Pons (tissue), 1 donor: ENCODE data around the gene CFAP97D2.

Source experiments
- DNase-seq: peaks from one replicate; pipeline ENCODE4 v3.0.0-alpha.2; 2016; ENCODE audit warnings: low spot score

CFAP97D2 gene

GRCh38 chr13:114199954-114200353 lies 20.9 kb downstream of the CFAP97D2 start:
- DNase-seq = no peak

GRCh38 chr13:114200399-114200911 lies 21.4 kb downstream of the CFAP97D2 start:
- no peak for DNase-seq

GRCh38 chr13:114202581-114202980 lies 23.5 kb downstream of the CFAP97D2 start:
- DNase-seq = no peak

DNA sequence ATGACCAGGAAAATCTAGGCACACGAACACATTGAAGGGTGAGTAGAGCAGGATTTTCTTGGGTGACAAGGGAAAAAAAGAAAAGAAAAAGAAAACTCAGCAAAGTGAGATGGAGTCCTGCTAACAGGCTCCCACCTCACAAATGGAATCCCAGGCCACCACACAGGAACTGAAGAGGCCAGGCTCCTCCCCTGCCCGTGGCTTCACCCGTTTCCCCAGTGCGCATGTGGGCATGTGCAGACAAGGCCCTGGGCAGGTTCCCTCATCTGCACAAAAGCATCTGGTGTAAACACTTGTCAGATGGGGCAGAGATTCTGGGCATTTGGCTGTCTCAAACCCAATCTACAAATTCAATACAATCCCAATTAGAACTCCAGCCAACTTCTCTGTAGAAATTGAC lies 24.5 kb downstream of the CFAP97D2 start:
- no peak for DNase-seq

GRCh38 chr13:114204894-114205293 lies 25.8 kb downstream of the CFAP97D2 start:
- DNase-seq = no peak

DNA sequence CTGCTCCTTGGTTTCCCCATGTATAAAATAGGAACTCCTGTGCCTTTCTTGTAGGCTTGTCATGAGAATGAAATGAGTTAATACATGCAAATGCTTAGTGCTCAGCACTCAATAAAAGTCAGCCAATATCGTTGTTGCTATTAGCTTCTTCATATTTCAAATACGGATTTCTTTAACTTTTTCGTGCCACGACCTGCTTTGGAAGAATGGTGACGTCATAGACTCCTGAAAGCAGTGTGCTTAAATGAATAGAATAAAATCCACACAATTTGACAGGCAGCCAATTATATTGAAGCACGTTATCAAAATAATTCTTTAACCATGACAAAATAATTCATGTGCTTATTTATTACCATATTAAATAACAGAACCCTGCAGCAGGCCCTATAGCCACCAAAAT lies 29.1 kb downstream of the CFAP97D2 start:
- DNase-seq = no peak

- DNase-seq = no peak
These were observed 32.5 kb downstream of the CFAP97D2 start for GRCh38 chr13:114211446-114212157.

DNA sequence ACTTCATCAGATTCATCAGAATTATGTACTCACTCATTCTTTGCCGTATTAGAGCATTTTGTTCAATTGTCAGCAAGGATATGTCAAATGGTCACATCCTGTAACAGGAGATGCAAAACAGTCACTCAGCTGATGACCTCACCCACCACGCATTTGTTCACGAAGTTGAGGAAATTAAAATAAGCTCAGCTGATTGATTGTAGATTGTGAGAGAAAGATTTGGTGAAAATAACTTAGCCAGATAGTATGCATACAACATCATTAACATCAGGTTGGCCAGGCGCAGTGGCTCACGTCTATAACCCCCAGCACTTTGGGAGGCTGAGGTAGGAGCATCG lies 33.1 kb downstream of the CFAP97D2 start:
- DNase-seq = no peak

GRCh38 chr13:114213980-114214379 lies 34.9 kb downstream of the CFAP97D2 start:
- no peak for DNase-seq

DNA sequence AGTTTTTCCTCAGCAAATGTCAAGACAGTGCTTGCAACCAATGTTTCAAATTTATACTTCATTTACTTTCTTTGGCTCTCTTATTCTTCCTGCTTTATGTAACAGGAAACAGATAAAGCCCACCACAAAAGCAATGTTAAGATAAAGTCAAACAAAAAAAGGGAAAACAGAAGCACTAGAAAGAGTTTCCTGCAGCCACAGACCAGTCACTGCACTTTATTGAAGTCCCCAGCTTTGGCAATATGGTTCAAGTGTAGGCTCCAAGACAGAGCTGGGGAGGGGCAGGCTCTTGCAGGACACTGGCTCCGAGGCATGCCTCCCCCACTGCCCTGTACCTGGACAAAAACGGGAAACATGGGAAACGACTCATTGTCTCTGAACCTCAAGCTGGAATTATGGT lies 40.3 kb downstream of the CFAP97D2 start:
- no peak for DNase-seq

DNA sequence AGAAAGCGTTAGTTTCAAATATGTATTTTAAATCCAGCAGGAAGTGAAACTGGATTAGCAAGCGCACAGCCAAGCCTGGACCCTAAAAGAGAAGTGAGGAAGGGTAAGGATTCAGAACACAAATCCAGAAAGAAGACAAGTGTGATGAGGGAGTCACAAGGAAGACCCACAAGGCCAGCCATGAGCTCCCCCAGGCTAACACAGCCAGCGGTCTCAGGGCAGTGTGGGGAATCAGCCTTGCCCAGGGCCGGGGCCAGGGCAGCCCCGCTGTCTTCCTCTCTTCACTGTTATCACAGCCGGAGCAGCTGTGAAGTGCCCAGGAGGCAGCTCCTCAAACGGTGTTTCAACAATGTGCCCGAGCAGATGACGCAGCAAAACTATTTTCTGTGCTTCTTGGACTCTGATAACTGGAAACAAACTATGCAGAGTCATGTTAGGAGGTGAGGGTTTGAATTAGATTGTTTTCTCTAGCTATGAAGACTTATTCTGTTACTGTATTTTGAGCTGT lies 43.5 kb downstream of the CFAP97D2 start:
- DNase-seq = peak; percentile 53

- no peak for DNase-seq
These were observed 45.1 kb downstream of the CFAP97D2 start for GRCh38 chr13:114224201-114224600.

DNA sequence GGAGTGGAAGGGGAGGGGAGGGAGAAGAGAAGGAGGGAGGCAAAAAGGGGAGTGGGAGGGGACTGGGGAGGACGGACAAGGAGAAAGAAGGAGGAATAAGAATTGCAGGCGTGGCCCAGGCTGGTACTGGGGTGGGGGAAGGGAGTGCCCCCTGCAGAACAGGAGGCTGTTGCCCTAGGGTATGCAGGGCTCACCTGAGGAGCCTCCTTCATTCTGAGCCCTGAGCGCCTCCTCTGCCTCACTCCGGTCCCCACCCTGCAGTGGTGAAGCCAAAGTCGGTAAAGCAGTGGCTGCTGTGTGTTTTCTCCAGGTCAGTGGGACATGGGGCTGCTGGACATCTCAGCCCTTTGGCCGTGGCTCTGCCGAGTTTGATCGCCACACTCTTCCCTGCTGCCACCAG lies 46.6 kb downstream of the CFAP97D2 start:
- DNase-seq = no peak

GRCh38 chr13:114226088-114226487 lies 47.0 kb downstream of the CFAP97D2 start:
- DNase-seq = peak; percentile 31

DNA sequence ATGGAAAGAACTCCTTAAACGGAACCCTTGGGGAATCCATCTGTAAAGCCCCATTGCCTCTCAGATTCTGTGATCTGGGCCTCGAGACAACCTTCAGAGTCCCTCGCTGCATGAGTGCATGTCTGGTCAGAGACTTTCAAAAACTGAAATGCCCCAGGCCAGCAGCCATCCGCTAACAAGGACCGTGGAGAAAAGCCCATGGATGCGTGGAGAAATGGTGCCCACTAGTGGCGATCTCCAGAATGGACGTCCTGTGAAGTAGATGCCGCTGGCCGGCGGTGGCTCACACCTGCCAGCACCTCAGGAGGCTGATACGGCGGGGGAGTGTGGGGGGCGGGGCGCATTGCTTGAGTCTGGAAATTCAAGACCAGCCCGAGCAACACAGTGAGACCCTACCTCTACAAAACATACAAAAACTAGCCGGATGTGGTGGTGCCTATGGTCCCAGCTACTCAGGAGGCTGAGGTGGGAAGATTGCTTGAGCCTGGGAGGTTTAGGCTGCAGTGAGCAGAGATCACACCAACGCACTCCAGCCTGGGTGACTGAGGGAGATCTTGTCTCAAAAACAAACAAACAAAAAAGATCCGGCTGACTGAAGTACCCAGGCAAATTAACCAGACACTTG lies 47.8 kb downstream of the CFAP97D2 start:
- DNase-seq = peak; percentile 87

DNA sequence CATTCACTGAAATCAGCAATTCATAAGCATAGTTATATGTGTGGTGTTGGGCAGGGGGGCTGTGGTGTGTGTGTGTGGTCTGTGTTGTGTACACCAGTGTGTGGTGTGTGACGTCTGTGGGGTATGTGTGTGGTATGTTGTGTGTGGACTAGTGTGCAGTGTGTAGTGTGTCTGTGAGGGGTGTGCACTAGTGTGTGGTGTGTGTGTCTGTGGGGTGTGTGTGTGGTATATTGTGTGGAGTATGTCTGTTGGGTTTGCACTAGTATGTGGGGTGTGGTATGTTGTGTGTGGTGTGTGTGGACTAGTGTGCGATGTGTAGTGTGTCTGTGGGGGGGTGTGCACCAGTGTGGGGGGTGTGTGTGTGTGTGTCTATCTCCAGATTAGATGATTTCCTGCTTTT lies 48.5 kb downstream of the CFAP97D2 start:
- no peak for DNase-seq

DNA sequence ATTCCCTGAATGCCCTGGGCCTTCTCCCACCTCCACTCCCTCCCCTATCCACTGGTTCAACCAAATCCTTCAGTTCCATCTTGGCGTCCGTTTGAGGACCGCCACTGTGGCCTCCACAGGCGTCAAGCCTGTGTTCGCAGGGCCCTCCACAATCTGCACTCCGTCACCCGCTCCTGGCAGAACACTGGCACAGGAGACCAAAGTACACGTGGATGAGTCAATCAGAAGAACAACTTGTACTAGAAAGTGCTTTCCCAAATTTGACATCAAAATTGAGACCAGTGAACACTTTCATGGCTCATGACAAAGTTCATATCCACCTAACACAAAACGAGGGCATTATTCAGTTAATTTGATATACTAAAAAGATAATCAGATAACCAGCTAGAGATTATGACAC lies 49.1 kb downstream of the CFAP97D2 start:
- DNase-seq = no peak

GRCh38 chr13:114229506-114229905 lies 50.4 kb downstream of the CFAP97D2 start:
- DNase-seq = no peak

DNA sequence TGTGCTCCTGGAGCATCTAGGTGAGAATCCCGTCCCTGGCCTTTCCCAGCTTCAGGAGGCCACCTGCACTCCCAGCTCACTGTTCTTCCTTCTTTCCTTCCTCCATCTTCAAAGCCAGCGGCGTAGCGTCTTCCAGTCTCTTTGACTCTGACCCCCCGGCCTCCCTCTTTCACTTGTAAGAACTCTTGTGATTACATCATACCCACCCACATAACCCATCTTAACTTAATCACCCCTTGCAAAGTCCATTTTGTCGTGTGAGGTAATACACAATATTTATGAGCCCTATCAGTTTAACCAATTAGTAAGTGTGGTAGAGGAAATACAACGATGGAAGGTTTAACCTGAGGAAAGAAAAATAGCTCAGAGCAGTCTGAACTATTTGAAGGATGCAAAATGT lies 51.1 kb downstream of the CFAP97D2 start:
- DNase-seq = no peak

DNA sequence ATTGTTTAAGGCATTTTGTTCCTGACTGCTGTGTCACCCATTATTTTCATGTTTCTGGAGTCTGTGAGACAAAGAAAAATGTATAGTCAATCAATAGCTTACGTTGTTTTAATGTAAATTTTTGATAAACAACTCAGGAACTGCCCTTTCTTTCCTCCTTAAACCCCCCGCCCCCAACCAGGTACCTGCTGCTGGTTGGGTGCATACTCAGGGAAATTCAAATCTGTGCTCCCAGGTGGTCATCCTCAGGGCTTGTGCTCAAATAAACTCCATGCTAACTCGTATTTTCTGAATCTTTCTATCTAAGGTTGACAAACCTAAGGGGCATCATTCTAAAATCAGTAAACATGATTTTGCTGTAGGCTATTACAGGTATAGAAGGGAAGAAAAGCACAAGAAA lies 51.5 kb downstream of the CFAP97D2 start:
- DNase-seq = no peak

- DNase-seq = no peak
These were observed 52.8 kb downstream of the CFAP97D2 start for GRCh38 chr13:114231886-114232285.

- peak; percentile 10 for DNase-seq
These were observed 55.2 kb downstream of the CFAP97D2 start for GRCh38 chr13:114234266-114234644.

DNA sequence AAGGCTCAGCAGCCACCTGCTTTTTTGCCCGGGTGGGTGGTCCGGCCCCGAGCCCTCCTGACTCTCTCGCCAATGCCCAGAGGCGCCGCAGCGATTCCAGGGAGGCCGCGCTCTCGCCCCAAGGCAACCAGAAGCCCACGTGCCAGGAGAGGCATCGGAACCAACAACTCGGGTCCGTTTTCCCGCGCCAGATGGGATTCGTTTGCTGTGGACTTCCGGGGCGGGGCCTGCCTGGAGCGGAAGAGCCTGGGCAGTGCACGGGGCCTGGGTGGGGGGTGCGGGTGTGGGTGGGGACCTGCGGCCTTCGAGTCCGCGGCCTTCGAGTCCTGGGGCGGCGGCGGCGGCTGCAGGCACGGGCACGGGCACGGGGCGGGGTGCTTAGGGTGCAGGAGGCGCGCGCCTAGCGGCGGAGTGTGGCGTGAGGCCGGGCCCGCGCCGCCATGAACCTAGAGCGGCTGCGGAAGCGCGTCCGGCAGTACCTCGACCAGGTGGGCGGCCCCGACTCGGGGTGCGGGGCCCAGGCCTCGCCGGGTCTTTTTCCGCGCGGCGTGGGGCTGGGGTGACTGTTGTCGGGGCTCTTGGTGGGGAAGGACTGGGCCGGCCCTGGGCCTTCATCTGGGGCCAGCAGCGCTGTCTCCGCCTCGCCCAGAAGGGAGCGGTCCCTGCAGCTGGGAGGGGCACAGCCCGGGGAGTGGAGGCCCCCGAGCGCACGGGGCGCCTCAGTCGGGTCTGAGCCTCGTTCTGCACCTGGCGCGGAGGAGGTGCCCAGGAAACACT lies 55.8 kb downstream of the CFAP97D2 start, which contains the start of gene CDC16:
Gene CDC16 (plus strand): TSS at position 253 of the 777 bp plus-strand sequence. CDS start 188 bp downstream, at position 441.
- DNase-seq = peak; percentile 88
